PC-3 (cell line): ENCODE data around the gene TCEAL9. TPM values are rescaled to one million over a fixed set of nuclear protein-coding genes. Genes with fewer than 3 reads are reported as not detected.

ENCODE experiments used
- ATAC-seq: fragments of 200-7000 bp; cut with Tn5 transposase; 2 replicates; pipeline ENCODE4 v1.9.1; 2020; ENCODE audit warnings: mild to moderate bottlenecking, moderate library complexity
- BruUV-seq: library from RNA; stranded (reverse); fragments of 400-500 nt; replicated peaks from 2 replicates; lab custom pipeline; 2021; lab: Mats Ljungman, UMichigan
- CTCF ChIA-PET: fragments of 300-600 bp; sonication (Branson Sonifier 250); formaldehyde crosslinking; loops from one replicate; lab custom pipeline; 2022; ENCODE audit warnings: antibody characterized with exemption; lab: Charles Lee
- POLR2A ChIA-PET: fragments of 300-600 bp; sonication (Branson Sonifier 250); formaldehyde crosslinking; loops from one replicate; lab custom pipeline; 2022; ENCODE audit warnings: antibody characterized with exemption; ENCODE audit not compliant: unreplicated experiment; lab: Charles Lee
- DNase-seq: peaks from one replicate; pipeline ENCODE4 v3.0.0-alpha.2; 2015
- H2AFZ ChIP-seq: fragments of 300-600 bp; sonication (generic); 2 replicates; pipeline ENCODE4 v1.6.0; 2016; ENCODE audit warnings: antibody characterized with exemption, low read length
- H3F3A ChIP-seq: fragments of 300-600 bp; sonication (generic); one replicate; pipeline ENCODE4 v1.6.0; 2017; ENCODE audit warnings: antibody characterized with exemption, low read length, control low read depth, mild to moderate bottlenecking; ENCODE audit not compliant: unreplicated experiment
- H3K27ac ChIP-seq: fragments of 300-600 bp; sonication (generic); 2 replicates; pipeline ENCODE4 v1.5.1; 2016; ENCODE audit warnings: mild to moderate bottlenecking, low read length
- H3K27me3 ChIP-seq: fragments of 300-600 bp; sonication (generic); 2 replicates; pipeline ENCODE4 v1.6.1; 2016; ENCODE audit warnings: low read length, mixed read lengths
- H3K36me3 ChIP-seq: fragments of 300-600 bp; sonication (generic); 2 replicates; pipeline ENCODE4 v1.6.1; 2016; ENCODE audit warnings: low read depth, mixed run types, low read length, mixed read lengths
- H3K4me1 ChIP-seq: fragments of 300-600 bp; sonication (generic); 2 replicates; pipeline ENCODE4 v1.5.1; 2016; ENCODE audit warnings: low read length; ENCODE audit not compliant: insufficient read depth
- H3K4me2 ChIP-seq: fragments of 300-600 bp; sonication (generic); 2 replicates; pipeline ENCODE4 v1.6.0; 2016; ENCODE audit warnings: low read length
- H3K4me3 ChIP-seq: fragments of 300-600 bp; sonication (generic); 2 replicates; pipeline ENCODE4 v1.5.1; 2016; ENCODE audit warnings: mild to moderate bottlenecking, low read length, mixed read lengths
- H3K79me2 ChIP-seq: fragments of 300-600 bp; sonication (generic); 2 replicates; pipeline ENCODE4 v1.6.1; 2017; ENCODE audit warnings: low read length, mixed read lengths
- H3K9ac ChIP-seq: fragments of 300-600 bp; sonication (generic); 2 replicates; pipeline ENCODE4 v1.6.0; 2016; ENCODE audit warnings: mild to moderate bottlenecking, low read length
- H3K9me2 ChIP-seq: fragments of 300-600 bp; sonication (generic); replicated peaks from 2 replicates; pipeline ENCODE4 v1.6.1; 2016; ENCODE audit warnings: mixed run types, low read length, mixed read lengths
- H3K9me3 ChIP-seq: fragments of 300-600 bp; sonication (generic); 2 replicates; pipeline ENCODE4 v1.6.1; 2016; ENCODE audit warnings: low read length, mixed read lengths
- H4K20me1 ChIP-seq: fragments of 300-600 bp; sonication (generic); 2 replicates; pipeline ENCODE4 v1.6.1; 2016; ENCODE audit warnings: low read length, mixed read lengths
- CTCF ChIP-seq: fragments of 300-600 bp; sonication (generic); conservative IDR thresholded peaks from 2 replicates; pipeline ENCODE4 v1.5.1; 2017; ENCODE audit warnings: antibody characterized with exemption, low read depth, mild to moderate bottlenecking, low read length
- EZH2 ChIP-seq: fragments of 300-600 bp; sonication (generic); IDR thresholded peaks from one replicate; pipeline ENCODE4 v1.6.1; 2017; ENCODE audit warnings: antibody characterized with exemption, mild to moderate bottlenecking, low read length; ENCODE audit not compliant: unreplicated experiment
- EZH2phosphoT487 ChIP-seq: fragments of 300-600 bp; sonication (generic); IDR thresholded peaks from 2 replicates; pipeline ENCODE4 v1.6.1; 2018; ENCODE audit warnings: mild to moderate bottlenecking, antibody characterized with exemption, low read length, borderline replicate concordance
- intact Hi-C: fragments of 100-400 bp; cut with micrococcal nuclease; formaldehyde crosslinking; loops from 2 replicates; pipeline ENCODE4 v1.9.0; 2023
- total RNA-seq: library from RNA; depleted of rRNA; stranded (reverse); fragments of >200 nt; gene quantifications from 2 replicates; pipeline ENCODE4 v1.2.3, GENCODE V29; 2014

Gene TCEAL9
- total RNA-seq, 1 experiment from 2014 or later = 23.0 TPM

GRCh38 chrX:103343105-103343504 is 13.2 kb upstream of the TCEAL9 start:
- H3K4me2 ChIP-seq = no peak overlapping the region
- TF ChIP-seq EZH2phosphoT487 (no peak), CTCF (peak; percentile 75), EZH2 (no peak)
- BruUV-seq = no TSS peak

GRCh38 chrX:103344606-103345005 is 11.7 kb upstream of the TCEAL9 start:
- TF ChIP-seq CTCF = no peak
- no peak for TF ChIP-seq EZH2
- TF ChIP-seq EZH2phosphoT487 = no peak
- no peak for DNase-seq
- no peak for ATAC-seq
- no peaks in the 10 kb centered on the region for H3K9me3 ChIP-seq
- no peak overlapping the region for H2AFZ ChIP-seq
- no peak overlapping the region for H3K9ac ChIP-seq
- H3F3A ChIP-seq = no peaks in the 10 kb centered on the region
- no peaks in the 10 kb centered on the region for H3K79me2 ChIP-seq
- no TSS peak for BruUV-seq
- H3K4me1 ChIP-seq = no peaks in the 10 kb centered on the region
- no peak overlapping the region for H3K4me2 ChIP-seq
- intact Hi-C loops = loop anchor here (10.0 kb wide), 1 partner anchor 130 kb away; the partner anchor contains the start of gene BEX4
- H3K9me2 ChIP-seq = no peaks in the 10 kb centered on the region
- no peak overlapping the region for H3K27ac ChIP-seq
- no peaks in the 10 kb centered on the region for H3K36me3 ChIP-seq
- H3K27me3 ChIP-seq = no peaks in the 10 kb centered on the region
- ChIA-PET POLR2A (no interaction called here), CTCF (no interaction called here)
- H3K4me3 ChIP-seq = no peak overlapping the region
- H4K20me1 ChIP-seq = no peaks in the 10 kb centered on the region

More at GRCh38 chrX:103343105-103343504, 13.2 kb upstream of the TCEAL9 start:
- H3K9me2 ChIP-seq = no peaks in the 10 kb centered on the region
- H3K27ac ChIP-seq = no peak overlapping the region
- ATAC-seq (peak; percentile 45), DNase-seq (peak; percentile 71)
- H3K36me3 ChIP-seq = no peaks in the 10 kb centered on the region
- ChIA-PET CTCF (interaction anchor here (1.0 kb wide), 1 partner anchor 121 kb away, joined by 10 read pairs; no protein-coding TSS in a partner anchor), POLR2A (no interaction called here)
- no peaks in the 10 kb centered on the region for H3F3A ChIP-seq
- no peaks in the 10 kb centered on the region for H3K79me2 ChIP-seq
- intact Hi-C loops = loop anchor here (1.0 to 10.0 kb wide), 2 partner anchors 121 to 128 kb away; partner anchors contain the start of gene BEX4
- H3K27me3 ChIP-seq = peaks cover 7% of the 10 kb centered on the region; the same call in 1 of the 2 replicates
- no peaks in the 10 kb centered on the region for H4K20me1 ChIP-seq
- no peaks in the 10 kb centered on the region for H3K9me3 ChIP-seq
- no peak overlapping the region for H3K4me3 ChIP-seq
- no peak overlapping the region for H3K9ac ChIP-seq
- no peak overlapping the region for H2AFZ ChIP-seq
- no peaks in the 10 kb centered on the region for H3K4me1 ChIP-seq

- ATAC-seq = no peak
- POLR2A ChIA-PET = no interaction called here
- CTCF ChIA-PET = no interaction called here
- no TSS peak for BruUV-seq
- no peak for DNase-seq
- Histone ChIP-seq H3K79me2 (no peaks in the 10 kb centered on the region), H3K36me3 (no peaks in the 10 kb centered on the region), H3K27me3 (no peaks in the 10 kb centered on the region), H3F3A (no peaks in the 10 kb centered on the region), H3K9ac (no peak overlapping the region), H3K4me3 (no peak overlapping the region), H3K27ac (no peak overlapping the region), H3K9me3 (no peaks in the 10 kb centered on the region), H2AFZ (no peak overlapping the region), H4K20me1 (no peaks in the 10 kb centered on the region), H3K4me1 (no peaks in the 10 kb centered on the region), H3K4me2 (no peak overlapping the region), H3K9me2 (no peaks in the 10 kb centered on the region)
- intact Hi-C loops = loop anchor here (10.0 kb wide), 1 partner anchor 133 kb away; the partner anchor contains the start of gene BEX4
- TF ChIP-seq CTCF (no peak), EZH2 (no peak), EZH2phosphoT487 (no peak)
Measured at GRCh38 chrX:103347682-103348397, 8.5 kb upstream of the TCEAL9 start.
